SU-DHL-6 (cell line): ENCODE data around the gene CBFA2T2.

Experiments used
- EZH2phosphoT487 ChIP-seq: fragments of 200-600 bp; sonication (generic), shearing (Covaris generic); conservative IDR thresholded peaks from 2 replicates; pipeline ENCODE4 v1.6.1; 2018; ENCODE audit warnings: mild to moderate bottlenecking, antibody characterized with exemption, low read length, moderate library complexity, mixed read lengths
- TF ChIP-seq, protein P1 (sequence below): fragments of 200-600 bp; sonication (generic); IDR thresholded peaks from one replicate; pipeline ENCODE4 v1.5.1; 2017; ENCODE audit warnings: antibody characterized with exemption, mild to moderate bottlenecking, low read length, moderate library complexity; ENCODE audit not compliant: insufficient read depth, poor library complexity, severe bottlenecking

GRCh38 chr20:33654680-33655161, 164.8 kb downstream of the CBFA2T2 start:
- TF ChIP-seq, protein P1, sequence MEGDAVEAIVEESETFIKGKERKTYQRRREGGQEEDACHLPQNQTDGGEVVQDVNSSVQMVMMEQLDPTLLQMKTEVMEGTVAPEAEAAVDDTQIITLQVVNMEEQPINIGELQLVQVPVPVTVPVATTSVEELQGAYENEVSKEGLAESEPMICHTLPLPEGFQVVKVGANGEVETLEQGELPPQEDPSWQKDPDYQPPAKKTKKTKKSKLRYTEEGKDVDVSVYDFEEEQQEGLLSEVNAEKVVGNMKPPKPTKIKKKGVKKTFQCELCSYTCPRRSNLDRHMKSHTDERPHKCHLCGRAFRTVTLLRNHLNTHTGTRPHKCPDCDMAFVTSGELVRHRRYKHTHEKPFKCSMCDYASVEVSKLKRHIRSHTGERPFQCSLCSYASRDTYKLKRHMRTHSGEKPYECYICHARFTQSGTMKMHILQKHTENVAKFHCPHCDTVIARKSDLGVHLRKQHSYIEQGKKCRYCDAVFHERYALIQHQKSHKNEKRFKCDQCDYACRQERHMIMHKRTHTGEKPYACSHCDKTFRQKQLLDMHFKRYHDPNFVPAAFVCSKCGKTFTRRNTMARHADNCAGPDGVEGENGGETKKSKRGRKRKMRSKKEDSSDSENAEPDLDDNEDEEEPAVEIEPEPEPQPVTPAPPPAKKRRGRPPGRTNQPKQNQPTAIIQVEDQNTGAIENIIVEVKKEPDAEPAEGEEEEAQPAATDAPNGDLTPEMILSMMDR, result no peak
- no peak for TF ChIP-seq EZH2phosphoT487
